OCI-LY3 (cell line): ENCODE measurements around the gene KIF5B.

ENCODE experiments used
- H2AFZ ChIP-seq: fragments of 200-600, 300-600 bp; shearing (Covaris generic); 2 replicates; pipeline ENCODE4 v1.6.0; 2014; ENCODE audit warnings: antibody characterized with exemption, low read depth, low read length
- H3K27ac ChIP-seq: fragments of 200-600, 300-600 bp; sonication (generic); 2 replicates; pipeline ENCODE4 v1.5.1; 2014; ENCODE audit warnings: mild to moderate bottlenecking, low read length, moderate library complexity, mixed read lengths
- H3K27me3 ChIP-seq: fragments of 200-600, 300-600 bp; sonication (generic); 2 replicates; pipeline ENCODE4 v1.6.1; 2014; ENCODE audit warnings: low read depth, low read length, mixed read lengths
- H3K36me3 ChIP-seq: fragments of 200-600, 300-600 bp; sonication (generic); replicated peaks from 2 replicates; pipeline ENCODE3; 2014; ENCODE audit warnings: low read depth, low read length, mixed read lengths
- H3K4me1 ChIP-seq: fragments of 300-600, 200-600 bp; sonication (generic); 2 replicates; pipeline ENCODE4 v1.6.1; 2014; ENCODE audit warnings: low read length, mixed read lengths
- H3K4me2 ChIP-seq: fragments of 200-600, 300-600 bp; sonication (generic); 2 replicates; pipeline ENCODE4 v1.6.1; 2014; ENCODE audit warnings: low read length, mixed read lengths
- H3K4me3 ChIP-seq: fragments of 300-600, 200-600 bp; sonication (generic); 2 replicates; pipeline ENCODE4 v1.5.1; 2014; ENCODE audit warnings: antibody characterized with exemption, mild to moderate bottlenecking, low read length, moderate library complexity
- H3K79me2 ChIP-seq: fragments of 300-600, 200-600 bp; shearing (Covaris generic); 2 replicates; pipeline ENCODE4 v1.6.1; 2014; ENCODE audit warnings: mild to moderate bottlenecking, low read length, mixed read lengths
- H3K9ac ChIP-seq: fragments of 300-600, 200-600 bp; shearing (Covaris generic); 2 replicates; pipeline ENCODE4 v1.6.0; 2014; ENCODE audit warnings: mild to moderate bottlenecking, low read length, moderate library complexity
- H3K9me3 ChIP-seq: fragments of 200-600, 300-600 bp; shearing (Covaris generic); 2 replicates; pipeline ENCODE4 v1.6.1; 2014; ENCODE audit warnings: low read length, mixed read lengths; ENCODE audit not compliant: insufficient read depth
- H4K20me1 ChIP-seq: fragments of 200-600, 300-600 bp; sonication (generic); 2 replicates; pipeline ENCODE4 v1.6.1; 2016; ENCODE audit warnings: low read length, mixed read lengths; ENCODE audit not compliant: insufficient read depth
- EZH2phosphoT487 ChIP-seq: fragments of 200-600 bp; shearing (Covaris generic); IDR thresholded peaks from 2 replicates; pipeline ENCODE4 v1.6.1; 2018; ENCODE audit warnings: antibody characterized with exemption, mixed run types, low read depth
- TF ChIP-seq, protein P1 (sequence below): fragments of 200-600, 300-600 bp; sonication (generic); IDR thresholded peaks from 2 replicates; pipeline ENCODE4 v1.5.1; 2014; ENCODE audit warnings: antibody characterized with exemption, low read length, low read depth

Gene KIF5B

DNA sequence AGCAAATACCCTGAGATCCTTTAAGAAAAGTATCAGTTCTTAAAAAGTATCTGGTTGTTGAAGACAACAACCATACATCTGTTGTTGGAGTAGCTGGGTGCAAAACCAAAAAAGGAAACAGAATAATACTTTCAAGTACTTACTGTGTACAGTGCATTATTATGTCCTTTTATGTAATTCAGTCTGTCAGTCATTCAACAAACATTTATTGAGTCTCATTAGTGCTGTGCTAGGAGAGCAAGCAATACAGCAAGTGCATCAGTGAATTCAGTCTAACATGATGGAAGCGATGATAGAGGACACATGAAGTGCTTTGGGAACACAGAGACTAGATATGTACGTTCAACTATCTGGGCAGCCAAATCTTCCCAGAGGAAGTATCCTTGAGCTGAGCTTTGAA, 37.4 kb upstream of the KIF5B start:
- no peak overlapping the region for H3K27ac ChIP-seq
- H3K36me3 ChIP-seq, result no peaks in the 10 kb centered on the region
- no peak overlapping the region for H2AFZ ChIP-seq
- H3K4me1 ChIP-seq, result no peaks in the 10 kb centered on the region
- TF ChIP-seq, protein P1, sequence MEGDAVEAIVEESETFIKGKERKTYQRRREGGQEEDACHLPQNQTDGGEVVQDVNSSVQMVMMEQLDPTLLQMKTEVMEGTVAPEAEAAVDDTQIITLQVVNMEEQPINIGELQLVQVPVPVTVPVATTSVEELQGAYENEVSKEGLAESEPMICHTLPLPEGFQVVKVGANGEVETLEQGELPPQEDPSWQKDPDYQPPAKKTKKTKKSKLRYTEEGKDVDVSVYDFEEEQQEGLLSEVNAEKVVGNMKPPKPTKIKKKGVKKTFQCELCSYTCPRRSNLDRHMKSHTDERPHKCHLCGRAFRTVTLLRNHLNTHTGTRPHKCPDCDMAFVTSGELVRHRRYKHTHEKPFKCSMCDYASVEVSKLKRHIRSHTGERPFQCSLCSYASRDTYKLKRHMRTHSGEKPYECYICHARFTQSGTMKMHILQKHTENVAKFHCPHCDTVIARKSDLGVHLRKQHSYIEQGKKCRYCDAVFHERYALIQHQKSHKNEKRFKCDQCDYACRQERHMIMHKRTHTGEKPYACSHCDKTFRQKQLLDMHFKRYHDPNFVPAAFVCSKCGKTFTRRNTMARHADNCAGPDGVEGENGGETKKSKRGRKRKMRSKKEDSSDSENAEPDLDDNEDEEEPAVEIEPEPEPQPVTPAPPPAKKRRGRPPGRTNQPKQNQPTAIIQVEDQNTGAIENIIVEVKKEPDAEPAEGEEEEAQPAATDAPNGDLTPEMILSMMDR, result no peak
- no peak for TF ChIP-seq EZH2phosphoT487
- H3K9me3 ChIP-seq, result no peaks in the 10 kb centered on the region
- H3K4me3 ChIP-seq, result no peak overlapping the region
- H3K27me3 ChIP-seq, result no peaks in the 10 kb centered on the region
- no peaks in the 10 kb centered on the region for H4K20me1 ChIP-seq
- no peak overlapping the region for H3K9ac ChIP-seq
- H3K79me2 ChIP-seq, result no peaks in the 10 kb centered on the region
- no peak overlapping the region for H3K4me2 ChIP-seq

DNA sequence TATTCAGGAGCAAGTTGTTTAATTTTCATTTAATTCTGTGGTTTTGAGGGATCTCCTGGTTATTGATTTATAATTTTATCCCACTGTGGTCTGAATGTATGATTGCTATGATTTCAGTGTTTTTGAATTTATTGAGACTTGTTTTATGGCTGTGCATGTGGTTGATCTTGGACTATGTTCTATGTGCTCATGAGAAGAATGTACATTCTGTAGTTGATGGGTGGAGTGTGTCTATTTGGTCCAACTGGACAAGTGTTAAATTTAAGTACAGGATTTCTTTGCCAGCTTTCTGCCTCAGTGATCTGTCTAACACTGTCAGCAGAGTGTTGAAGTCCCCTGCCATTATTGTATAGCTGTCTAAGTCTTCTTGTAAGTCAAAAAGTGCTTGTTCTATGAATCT, 34.8 kb upstream of the KIF5B start:
- H4K20me1 ChIP-seq, result no peaks in the 10 kb centered on the region
- H3K4me3 ChIP-seq, result no peak overlapping the region
- H3K79me2 ChIP-seq, result no peaks in the 10 kb centered on the region
- H2AFZ ChIP-seq, result no peak overlapping the region
- H3K36me3 ChIP-seq, result no peaks in the 10 kb centered on the region
- H3K4me2 ChIP-seq, result no peak overlapping the region
- H3K4me1 ChIP-seq, result no peaks in the 10 kb centered on the region
- no peak overlapping the region for H3K27ac ChIP-seq
- no peaks in the 10 kb centered on the region for H3K9me3 ChIP-seq
- no peaks in the 10 kb centered on the region for H3K27me3 ChIP-seq
- TF ChIP-seq, protein P1, result no peak
- TF ChIP-seq EZH2phosphoT487, result no peak
- H3K9ac ChIP-seq, result no peak overlapping the region

DNA sequence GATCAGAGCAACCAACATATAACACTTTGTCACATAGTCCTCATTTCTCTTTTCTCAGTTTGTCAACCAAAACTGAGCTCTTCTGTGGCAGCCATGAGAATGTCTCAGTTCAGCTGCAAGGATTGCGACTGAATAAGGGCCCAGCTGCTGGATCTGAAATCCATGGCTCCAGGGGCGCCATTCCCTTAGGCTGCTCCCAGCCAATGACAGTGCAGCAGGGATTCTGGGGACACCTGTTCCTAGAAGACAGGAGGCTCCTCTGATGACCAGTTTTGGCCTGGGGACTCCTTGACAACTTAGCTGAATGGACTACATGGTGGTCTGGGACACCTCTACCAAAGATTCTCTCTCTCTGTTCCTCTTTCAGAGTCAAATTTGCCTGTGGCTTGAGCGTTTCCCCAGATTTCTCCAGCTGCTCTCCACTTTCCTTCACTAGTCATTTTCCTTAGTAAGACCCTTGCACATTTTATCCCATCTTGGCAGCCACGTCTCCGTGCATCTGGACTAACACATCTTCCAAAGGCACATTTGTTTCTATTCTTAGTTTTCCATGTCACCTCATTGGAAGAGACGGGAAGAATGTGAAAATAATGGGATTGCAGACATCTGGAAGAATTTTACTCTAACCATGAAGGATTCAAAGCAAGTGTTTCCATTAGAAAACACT, 28.1 kb upstream of the KIF5B start:
- Histone ChIP-seq H3K79me2 (no peaks in the 10 kb centered on the region), H3K9me3 (no peaks in the 10 kb centered on the region), H3K36me3 (no peaks in the 10 kb centered on the region), H3K27me3 (no peaks in the 10 kb centered on the region), H3K4me3 (no peak overlapping the region), H3K9ac (no peak overlapping the region), H4K20me1 (no peaks in the 10 kb centered on the region), H3K4me1 (no peaks in the 10 kb centered on the region), H2AFZ (no peak overlapping the region), H3K4me2 (no peak overlapping the region), H3K27ac (no peak overlapping the region)
- TF ChIP-seq, protein P1, result no peak
- no peak for TF ChIP-seq EZH2phosphoT487

DNA sequence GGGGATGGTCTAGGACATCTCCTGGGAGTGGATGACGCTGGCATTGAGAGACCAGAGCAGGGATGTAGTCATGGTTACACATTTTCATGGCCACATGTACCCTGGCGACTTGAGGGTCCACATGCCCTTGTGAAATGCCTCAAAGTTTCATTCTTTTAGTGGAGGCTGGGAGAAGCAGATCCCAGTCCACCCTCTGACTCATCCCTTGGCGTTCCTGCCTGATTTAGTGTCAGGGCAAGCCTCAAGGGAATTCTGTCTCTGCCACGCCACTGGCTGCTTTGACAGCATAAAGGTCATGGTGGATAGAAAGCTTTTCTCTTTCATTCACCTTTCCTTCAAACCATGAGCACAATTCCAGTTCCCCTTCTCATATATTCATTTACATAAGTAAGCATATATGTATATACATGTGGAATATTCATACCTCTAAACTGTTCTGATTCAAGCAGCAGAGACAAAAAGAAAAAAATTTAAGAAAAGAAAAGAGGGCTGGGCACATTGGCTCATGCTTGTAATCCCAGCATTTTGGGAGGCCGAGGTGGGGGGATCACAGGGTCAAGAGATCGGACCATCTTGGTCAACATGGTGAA, 21.8 kb upstream of the KIF5B start:
- Histone ChIP-seq H3K27me3 (no peaks in the 10 kb centered on the region), H3K4me2 (no peak overlapping the region), H2AFZ (no peak overlapping the region), H3K4me1 (no peaks in the 10 kb centered on the region), H3K9ac (no peak overlapping the region), H3K9me3 (no peaks in the 10 kb centered on the region), H3K79me2 (no peaks in the 10 kb centered on the region), H3K4me3 (no peak overlapping the region), H4K20me1 (no peaks in the 10 kb centered on the region), H3K36me3 (no peaks in the 10 kb centered on the region), H3K27ac (no peak overlapping the region)
- TF ChIP-seq, protein P1, result no peak
- no peak for TF ChIP-seq EZH2phosphoT487
